ENCODE measurements around the gene ZNF277. TPM values are rescaled to one million over a fixed set of nuclear protein-coding genes. Genes with fewer than 3 reads are reported as not detected.

Gene ZNF277
- total and polyA plus RNA-seq, 10 of the 15 experiments (the other 5 are each of a cell fraction or from before 2014, with no cell fraction given): 10.6 to 33.9 (median 22.0) TPM

GRCh38 chr7:112282476-112283188 is 76.1 kb downstream of the ZNF277 start:
- peaks cover 14% of the 10 kb centered on the region for H3K4me1 ChIP-seq (ENCODE audit: control insufficient read depth, insufficient read depth, low read length)
- FAIRE-seq (no peak), DNase-seq (ENCODE audit: low read depth, low spot score) (no peak), ATAC-seq (peak; percentile 34; the same call in 2 of the 3 replicates)
- POLR2A ChIA-PET: no interaction called here
- intact Hi-C loops (cut with micrococcal nuclease; ENCODE audit: unreplicated experiment) (no loop called here), in situ Hi-C loops (cut with MboI) (no loop called here)
- no peak for TF ChIP-seq ZNF622 (IDR thresholded peaks at IDR 0.05)
- TF ChIP-seq CHD4 (IDR thresholded peaks at IDR 0.05): no peak
- no peak for TF ChIP-seq ZZZ3 (IDR thresholded peaks at IDR 0.05; ENCODE audit: control insufficient read depth, insufficient read length, low read depth)
- TF ChIP-seq PBX3 (IDR thresholded peaks at IDR 0.05; ENCODE audit: insufficient replicate concordance, low read depth, low read length): no peak
- no peak for TF ChIP-seq SP1 (IDR thresholded peaks at IDR 0.05; ENCODE audit: low read depth, low read length)
- no peak for TF ChIP-seq RFX5 (IDR thresholded peaks at IDR 0.05; ENCODE audit: low read depth, low read length)
- TF ChIP-seq ZSCAN29 (IDR thresholded peaks at IDR 0.05): no peak
- TF ChIP-seq FOXM1 (IDR thresholded peaks at IDR 0.05; ENCODE audit: low read depth, low read length): no peak
- no peak for TF ChIP-seq RAD51 (IDR thresholded peaks at IDR 0.05)
- no peak for TF ChIP-seq TCF12 (IDR thresholded peaks at IDR 0.05; ENCODE audit: low read depth, low read length)
- H3K36me3 ChIP-seq (ENCODE audit: control insufficient read depth in 2 of 2, insufficient read depth in 2 of 2, low read length in 1 of 2): no peaks in the 10 kb centered on the region
- no TSS peak for BruUV-seq (replicated peaks)
- RAD21 ChIA-PET (ENCODE audit: unreplicated experiment): no interaction called here
- no peak overlapping the region for H3K4me3 ChIP-seq
- no peak overlapping the region for H3K27ac ChIP-seq (ENCODE audit: control insufficient read depth, insufficient read depth)
- H3K4me2 ChIP-seq (ENCODE audit: control insufficient read depth, insufficient read depth): no peak overlapping the region
- 100% methylated on average over 1 of the region's 1 CpG for WGBS (ENCODE audit: insufficient coverage, insufficient replicate concordance, low lambda C conversion rate, missing lambda C conversion rate)
- SMC1A ChIA-PET (ENCODE audit: uncharacterized antibody, unreplicated experiment): interaction anchor here (1.1 kb wide), 1 partner anchor 16 kb away, joined by 3 read pairs; no protein-coding TSS in a partner anchor
- H2AFZ ChIP-seq (ENCODE audit: control insufficient read depth, low read depth, low read length): no peak overlapping the region
- no peaks in the 10 kb centered on the region for H3K27me3 ChIP-seq (replicated peaks in 1 of 2; ENCODE audit: control insufficient read depth in 2 of 2, insufficient read depth in 2 of 2, low read length in 1 of 2)
- H4K20me1 ChIP-seq (ENCODE audit: control insufficient read depth, insufficient read depth): no peaks in the 10 kb centered on the region
- H3K79me2 ChIP-seq (ENCODE audit: control insufficient read depth, insufficient read depth, low read length): no peaks in the 10 kb centered on the region; the same call in 1 of the 2 replicates
- no peak overlapping the region for H3K9ac ChIP-seq (ENCODE audit: control insufficient read depth, insufficient read depth, low read length)
- CTCF ChIA-PET: no interaction called here
- no peaks in the 10 kb centered on the region; the same call in 2 of the 3 replicates for H3K9me3 ChIP-seq (replicated peaks; ENCODE audit: control insufficient read depth, insufficient read depth, low read length)
